NCI-H69 (cell line): ENCODE measurements around the gene RTN4RL1.

Experiments
- DNase-seq: peaks from one replicate; lab custom pipeline; 2025; lab: John Stamatoyannopoulos, UW

RTN4RL1 gene

DNA sequence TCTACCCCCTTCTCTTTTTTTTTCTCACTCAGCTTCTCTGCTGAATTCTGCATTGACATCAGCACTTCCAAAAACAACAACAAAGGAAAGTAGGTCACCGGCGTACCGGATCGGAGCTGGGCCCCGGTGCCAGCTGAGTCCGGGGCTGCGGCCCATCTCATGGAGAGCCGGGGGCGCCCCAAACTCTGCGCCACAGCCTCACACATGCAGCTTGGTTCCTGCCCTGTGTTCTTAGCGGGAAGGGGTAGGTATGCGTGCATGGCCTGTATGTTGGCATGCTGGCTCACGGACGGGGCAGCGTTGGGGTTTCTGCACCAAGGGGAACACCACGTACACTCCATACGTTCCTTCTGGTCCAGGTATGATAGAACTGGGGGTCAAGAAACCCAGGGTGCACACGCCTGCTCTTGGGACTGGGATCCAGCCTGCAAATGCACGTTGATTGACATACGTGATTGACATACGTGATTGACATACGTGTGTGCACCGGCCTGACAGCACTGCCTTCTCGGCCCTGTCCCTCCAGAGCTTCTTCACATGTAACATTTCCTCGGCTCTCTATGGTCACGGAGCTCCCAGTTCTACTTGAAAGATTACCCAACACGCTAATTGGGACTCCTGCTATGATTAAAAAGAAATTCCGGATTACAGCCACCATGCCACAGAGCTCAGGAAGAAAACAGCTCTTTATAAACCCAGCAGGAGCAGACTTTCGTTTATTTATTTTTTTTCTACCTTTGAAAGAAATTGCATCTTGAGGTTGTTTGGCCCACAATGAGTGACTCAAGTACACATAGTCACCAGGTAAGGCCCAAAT is 106.6 kb downstream of the RTN4RL1 start:
- no peak for DNase-seq

DNA sequence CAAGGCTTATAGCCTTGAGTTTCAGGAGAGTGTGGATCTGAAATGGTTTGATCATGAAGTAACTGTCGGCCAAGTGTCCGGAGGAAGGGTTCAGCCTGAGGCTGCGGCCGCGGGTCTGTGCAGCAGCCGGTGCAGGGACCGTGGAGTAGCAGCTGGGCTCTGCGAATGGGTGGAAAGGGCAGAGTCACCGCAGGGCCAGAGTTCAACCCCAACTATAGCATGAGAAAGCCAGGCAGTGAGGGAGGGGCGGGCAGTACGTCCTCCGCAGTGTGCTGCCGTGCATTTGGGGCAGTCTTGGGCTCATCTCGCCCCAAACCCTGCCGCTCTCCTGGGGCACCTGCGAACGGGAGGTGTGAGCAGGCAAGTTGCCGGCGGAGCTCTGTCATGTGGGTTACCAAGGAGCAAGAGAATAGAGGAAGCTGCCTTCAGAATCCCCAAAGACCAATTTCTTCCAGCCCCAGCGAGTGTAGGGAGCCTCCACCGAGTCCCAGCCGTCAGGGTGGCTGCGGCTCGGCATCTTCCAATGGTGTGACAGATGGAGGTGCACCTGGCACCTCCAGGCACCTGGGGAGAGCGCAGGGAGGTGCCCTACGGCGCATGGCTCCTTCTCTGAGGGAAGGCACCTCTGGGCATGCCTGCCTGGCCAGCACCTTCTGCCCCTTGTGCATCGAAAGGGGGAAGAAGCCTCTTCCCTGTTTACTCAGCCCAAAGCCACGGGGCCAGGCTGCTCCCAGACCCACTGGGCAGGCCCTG is 108.0 kb downstream of the RTN4RL1 start:
- peak; percentile 19 for DNase-seq

DNA sequence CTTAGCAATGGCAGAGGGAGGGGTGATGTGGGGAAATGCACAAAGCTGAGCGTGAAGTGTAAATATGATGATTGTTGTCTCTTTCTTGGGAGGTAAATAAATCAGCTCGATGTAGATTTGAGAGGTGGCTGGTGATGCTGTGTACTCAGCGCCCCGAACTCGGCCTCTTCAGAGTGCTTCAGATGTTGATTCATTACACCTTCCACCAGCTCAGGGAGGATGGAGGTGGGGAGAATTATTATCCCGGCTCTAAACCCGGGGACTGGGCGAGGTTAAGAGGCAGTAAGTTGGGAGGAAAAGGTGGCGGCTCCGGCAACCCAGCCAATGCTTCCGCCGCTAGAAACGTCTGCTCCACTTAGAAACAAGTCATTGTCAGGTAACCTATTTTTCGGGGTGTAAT is 108.8 kb downstream of the RTN4RL1 start:
- DNase-seq, result no peak

DNA sequence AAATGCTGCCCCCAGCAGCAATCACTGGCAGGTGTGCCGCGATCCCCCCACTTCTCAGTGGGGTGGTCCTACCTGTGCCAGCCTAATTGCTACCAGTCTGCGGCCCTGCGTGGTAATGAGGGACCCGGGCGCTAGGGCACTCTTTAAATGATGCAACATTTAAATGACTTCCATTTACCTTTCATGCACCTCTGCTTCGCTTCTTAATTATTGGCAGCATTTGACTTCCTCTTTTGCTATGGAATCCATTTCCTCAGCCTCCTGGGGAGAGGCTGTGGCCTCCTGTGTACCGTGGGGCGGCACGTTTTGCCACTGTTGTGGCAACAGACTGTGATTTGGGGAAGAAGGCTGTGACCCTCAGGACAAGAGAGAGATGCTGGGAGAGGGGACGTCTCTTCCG is 109.2 kb downstream of the RTN4RL1 start:
- peak; percentile 61 for DNase-seq

DNA sequence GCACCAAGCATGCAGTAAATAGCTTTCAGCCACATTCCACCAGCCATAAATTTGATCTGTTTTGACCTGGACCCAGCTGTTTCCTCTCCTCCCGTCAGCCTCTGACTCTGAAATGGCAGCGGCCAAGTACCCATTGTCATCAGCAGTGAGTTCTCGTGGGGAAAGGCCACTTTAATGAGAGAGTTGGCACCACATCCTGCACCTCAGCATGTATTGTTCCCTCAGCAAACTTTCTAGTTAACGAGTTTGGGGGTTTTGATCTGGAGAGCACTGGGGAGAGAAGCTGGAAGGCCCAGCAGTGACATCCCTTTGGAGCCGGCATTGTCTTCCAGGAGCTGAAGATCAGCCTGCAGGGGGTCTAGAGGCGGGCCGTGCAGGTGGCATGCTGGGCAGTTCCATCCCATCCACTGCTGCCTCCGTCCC is 110.5 kb downstream of the RTN4RL1 start:
- DNase-seq, result peak; percentile 46

DNA sequence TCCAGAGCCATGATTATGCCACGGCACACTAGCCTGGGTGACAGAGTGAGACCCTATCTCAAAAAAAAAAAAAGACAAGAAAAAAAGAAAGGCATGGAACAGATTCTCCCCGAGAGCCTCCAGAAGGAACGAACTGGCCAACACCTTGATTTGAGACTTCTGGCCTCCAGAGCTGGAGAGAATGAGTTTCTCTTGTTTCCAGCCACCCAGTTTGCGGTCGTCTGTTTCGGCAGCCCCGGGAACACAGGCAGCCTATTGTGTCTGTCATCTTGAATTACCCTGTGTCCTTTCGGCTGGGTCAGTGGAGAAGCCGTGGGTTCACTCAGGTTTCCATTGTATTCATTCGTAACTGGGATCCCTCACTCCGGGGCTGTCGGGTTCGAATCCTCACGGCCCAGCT is 111.4 kb downstream of the RTN4RL1 start:
- no peak for DNase-seq

DNA sequence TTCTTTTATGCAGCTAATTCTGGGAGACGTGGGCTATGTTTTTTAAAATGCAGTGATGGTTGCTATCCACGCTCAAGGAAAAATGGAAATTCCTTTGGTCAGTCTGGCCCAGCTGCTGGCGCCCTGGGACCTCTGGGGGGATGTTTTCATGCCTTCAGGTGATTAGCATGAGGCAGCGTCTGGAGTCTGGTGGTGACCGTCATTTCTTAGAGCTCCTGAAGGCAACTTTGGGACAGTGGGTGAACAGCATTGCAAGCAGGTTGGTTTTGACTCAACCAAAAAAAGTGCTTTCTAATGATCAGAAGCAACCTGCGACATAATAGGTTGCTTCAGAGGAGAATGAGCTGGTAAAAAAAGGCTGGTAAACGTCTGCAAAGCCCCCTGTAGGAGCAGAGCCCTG is 113.0 kb downstream of the RTN4RL1 start:
- no peak for DNase-seq

DNA sequence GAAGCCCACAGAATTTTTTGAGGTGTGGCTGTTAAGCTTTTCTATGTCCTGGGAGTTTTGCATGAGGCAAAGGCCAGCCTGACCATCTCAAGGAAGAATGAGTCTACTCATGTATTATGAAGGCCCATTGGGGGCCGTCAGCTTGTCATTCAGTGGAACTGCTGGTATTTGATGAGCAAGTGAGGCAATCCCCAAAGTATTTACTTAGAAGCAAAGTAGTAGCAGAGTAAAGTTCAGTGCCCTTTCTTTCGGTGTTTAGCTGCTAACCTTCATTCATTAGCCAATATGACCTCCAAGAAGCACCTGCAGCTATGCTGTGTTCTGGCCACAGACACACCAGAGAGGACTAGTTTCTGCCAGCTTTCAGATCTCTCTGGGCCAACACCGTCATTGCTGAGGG is 115.1 kb downstream of the RTN4RL1 start:
- DNase-seq, result no peak

DNA sequence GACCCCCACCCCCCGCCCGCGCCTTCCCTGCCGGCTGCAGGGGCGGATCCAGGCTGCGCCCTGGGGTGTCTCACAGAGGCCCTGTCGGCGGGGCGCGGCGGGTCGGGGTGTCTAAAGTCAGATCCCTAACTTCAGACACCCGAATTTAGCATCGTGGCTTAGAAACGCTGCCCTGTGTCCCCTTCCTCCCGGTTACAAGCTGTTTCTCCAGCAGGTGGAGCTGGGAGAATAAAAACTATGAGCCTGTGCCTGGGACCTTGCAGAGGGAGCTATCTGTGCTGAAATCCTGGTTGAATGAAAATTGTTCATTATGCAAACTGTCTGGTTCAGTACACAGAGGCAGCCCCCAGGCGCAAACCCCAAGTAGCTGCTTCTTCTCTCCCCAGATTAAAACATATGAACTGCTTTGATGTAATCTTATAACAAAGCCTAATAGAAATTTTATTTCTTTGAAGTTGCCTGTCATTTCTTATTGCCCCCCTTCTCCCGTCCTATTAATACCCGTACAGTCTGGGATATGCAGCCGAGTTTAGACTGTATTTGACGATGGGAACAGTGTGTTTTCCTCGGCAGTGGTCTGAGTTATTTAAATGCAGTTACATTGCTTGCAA is 116.3 kb downstream of the RTN4RL1 start:
- peak; percentile 79 for DNase-seq

DNA sequence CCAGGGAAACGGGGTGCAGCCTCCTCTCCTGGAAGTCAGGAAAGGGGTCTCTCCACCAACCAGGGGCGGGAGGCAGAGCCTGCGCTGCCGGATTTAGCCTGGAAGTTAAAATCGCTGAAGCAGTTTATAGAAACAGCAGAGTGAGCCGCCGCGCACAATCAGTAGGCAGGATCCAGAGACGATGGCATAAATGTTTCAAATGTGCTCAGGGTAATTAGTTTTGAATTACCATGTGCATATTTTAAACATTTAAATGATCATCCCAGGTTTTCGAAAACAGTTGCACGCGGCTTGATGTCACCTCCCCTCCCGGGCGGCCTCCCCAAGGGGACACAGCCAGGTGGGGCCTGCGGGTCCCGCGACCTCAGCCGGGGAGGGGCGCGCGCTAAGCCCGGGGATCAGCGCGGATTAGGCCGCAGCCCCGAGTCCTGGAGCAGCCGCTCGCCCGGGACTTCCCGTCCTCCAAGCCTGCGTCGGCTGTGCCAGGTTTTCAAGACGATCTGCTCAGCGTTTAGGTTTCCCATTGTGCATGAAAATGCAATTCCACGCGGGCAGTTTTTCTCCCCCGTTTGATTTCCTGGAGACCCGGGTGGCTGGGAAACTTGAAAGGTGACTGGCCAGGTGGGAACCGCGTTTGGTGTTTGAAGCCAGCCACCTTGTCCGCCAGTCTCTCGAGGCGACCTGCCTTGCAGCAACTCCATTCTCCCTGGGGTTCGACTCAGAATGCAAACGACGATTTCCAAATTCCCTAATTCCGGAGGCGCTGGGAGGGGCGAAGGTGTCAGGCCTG is 117.0 kb downstream of the RTN4RL1 start:
- DNase-seq, result no peak

DNA sequence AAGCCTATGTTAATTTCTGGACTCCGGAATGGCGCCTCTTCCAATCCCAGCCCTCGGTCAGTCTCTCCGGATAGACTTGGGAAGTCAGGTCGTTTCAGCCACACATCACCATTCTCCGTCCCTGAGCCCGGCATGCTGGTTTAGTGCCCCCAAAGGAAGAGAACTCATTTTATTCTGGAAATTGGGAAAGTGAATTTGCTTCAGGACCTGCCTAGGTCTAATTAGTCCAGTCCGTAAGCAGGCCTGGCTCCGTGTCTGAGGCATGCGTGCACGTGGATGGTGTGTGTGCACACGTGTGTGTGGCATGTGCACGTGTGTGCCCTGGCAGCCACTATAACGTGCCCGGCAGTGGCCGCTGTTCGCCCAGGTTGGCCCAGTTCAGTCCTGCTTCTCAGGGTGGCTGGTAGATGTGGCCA is 117.9 kb downstream of the RTN4RL1 start:
- no peak for DNase-seq

DNA sequence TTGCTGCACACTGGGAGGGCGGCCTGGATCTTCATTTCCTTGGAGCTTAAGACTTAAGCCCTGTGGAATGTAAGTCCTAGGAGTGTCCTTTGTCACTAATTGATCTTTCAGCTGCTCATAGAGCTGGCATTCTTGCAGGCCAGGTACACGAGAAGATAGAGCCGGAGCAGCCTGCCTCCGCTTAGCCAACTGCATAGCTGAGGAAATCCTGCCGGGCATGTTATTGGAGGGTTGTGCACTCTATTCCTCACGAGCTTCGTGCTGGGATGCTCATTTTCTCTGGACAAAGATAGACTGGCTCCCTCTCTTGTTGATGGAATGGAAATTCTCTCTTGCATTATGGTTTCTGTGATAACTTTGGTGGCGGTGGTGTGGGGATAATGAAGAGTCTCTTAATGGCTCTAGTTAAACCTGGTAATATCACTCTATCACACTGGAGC is 118.5 kb downstream of the RTN4RL1 start:
- no peak for DNase-seq

DNA sequence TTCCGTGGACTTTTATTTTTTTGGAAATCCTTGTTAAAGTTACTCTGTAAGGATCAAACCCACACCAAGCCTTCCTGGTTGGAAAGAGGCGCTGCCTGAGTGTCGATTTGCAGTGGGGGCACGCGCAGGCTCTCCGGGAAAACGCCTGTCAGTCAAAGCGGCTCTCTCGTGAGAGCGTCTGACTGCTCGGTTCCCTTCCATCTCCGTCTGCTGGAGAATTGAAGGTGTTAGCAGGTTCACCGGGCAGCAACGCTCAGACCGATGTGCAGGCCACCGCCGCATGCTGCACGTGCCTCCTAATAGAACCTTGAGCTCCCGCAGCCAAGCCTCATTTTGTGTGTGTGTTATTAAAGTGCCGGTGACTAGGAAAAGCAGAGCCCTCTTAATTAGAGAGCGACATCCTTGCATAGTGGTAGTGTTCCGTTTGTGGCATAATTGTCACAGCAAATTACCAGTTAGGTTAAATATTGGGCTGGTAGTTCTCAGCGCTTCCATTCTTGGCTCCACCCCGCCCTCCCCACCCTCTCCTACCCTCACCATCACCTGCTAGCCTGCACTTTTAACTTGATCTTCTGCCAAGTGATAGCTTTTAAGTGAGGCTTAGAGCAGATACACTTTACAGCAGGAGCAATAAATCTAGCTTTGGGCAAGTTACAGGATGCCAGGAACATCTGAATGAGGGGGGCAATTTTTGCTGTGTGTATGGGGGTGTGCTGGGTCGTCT is 119.8 kb downstream of the RTN4RL1 start:
- peak; percentile 90 for DNase-seq

DNA sequence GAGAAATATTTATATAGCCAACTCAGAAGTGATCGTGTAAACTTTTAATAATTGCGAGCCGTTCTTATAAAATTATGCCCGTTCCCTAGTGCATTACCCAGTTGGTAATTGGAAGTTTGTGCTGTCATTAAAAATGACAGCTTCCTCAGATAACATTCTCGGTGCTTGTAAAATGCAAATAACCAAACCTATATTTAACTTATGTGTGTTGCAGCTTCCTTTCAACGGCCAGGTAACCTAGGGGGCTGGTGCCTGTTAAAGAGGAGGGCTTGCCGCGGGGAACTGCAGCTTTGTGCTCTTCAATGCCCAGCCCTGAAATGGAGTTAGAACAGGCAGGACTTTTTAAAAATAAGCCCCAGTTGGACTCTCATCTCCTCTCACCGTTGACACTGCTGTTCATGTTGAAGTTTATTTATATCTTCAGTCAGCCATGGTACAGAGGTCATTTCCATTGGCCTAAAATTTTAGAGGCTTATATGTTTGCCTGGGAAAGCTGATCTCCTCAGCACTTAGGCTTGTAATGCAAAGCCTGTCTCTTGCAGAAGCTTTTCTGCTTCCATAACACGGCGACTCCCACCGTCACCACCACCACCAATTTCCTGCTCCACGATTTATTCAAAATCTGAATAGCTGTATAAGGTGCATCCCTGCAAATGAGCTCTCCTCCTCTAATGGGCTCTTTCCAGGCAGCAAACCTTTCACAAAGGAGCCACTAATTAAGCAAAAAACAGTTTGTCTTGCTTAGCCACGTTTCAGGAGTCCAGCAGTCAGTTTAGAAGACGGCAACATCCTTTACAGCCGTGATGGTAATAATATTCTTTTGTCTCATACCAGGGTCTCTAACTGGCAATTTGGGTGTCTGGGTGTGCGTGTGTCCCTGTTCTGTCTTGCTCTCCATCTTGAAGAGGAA is 120.6 kb downstream of the RTN4RL1 start:
- peak; percentile 83 for DNase-seq

DNA sequence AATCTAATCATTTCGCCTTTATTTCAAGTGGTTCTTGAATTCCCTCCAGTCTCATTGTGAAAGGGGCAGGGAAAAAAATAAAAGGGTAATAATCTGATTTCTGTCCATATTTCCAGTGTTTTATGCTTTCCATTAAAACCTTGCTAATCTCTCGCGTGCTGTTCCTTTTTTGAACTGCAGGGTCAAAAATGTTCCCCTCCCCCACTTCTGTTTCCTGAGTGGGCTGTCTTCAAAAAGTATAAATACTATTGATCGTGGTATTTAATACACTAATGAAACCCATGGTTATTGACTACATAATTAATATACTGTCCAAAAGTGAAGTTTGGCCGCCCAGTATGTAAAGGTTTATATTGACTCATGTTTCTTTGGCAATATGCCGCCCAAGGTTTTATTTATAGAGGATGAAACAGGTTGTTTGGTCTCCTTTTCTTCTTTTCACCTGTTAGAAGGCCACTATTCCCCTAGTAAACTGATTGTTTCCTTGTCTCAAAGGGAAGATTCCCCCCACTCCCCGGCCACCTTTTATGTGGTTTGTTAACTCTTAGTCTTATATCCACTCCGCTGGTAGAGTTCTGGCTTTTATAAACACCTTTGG is 125.6 kb downstream of the RTN4RL1 start:
- no peak for DNase-seq

DNA sequence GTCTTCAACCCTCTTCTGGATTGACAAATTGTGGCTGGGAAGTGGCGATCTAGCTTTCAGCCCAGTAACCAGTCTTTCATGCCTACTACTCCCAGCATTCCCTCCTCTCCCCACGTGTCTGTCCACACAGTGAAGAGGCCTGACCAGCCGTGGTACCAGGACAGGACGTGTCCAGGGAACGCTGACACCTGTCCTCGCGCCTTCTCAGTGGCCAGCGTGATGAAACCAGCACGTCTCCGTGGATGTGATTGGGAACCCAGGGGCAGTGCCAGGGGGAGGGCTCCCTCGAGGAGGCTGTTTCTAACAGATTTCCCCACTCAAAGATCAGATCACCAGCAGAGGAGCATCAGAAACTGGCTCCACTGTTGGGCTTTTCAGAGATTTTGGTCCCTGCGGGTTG is 126.3 kb downstream of the RTN4RL1 start:
- DNase-seq, result no peak

DNA sequence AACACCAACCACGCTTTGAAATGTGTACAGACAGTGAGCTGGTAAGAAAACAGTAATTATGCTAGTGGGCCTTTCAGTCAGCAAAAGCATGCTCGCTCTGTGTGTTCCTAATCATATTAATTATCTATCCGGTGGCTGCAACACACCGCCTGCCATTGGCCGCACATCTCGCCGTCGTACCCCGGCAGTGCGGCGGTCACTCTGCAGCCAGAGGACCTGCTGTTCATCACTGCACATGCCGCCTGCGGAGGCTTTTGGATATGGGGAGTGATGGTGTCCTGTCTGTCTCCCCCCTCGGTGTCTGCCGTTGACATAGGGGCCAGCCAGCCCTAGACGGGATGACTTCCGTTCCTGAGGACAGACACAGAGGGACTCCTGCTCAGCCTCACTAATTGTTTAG is 126.8 kb downstream of the RTN4RL1 start:
- peak; percentile 18 for DNase-seq

DNA sequence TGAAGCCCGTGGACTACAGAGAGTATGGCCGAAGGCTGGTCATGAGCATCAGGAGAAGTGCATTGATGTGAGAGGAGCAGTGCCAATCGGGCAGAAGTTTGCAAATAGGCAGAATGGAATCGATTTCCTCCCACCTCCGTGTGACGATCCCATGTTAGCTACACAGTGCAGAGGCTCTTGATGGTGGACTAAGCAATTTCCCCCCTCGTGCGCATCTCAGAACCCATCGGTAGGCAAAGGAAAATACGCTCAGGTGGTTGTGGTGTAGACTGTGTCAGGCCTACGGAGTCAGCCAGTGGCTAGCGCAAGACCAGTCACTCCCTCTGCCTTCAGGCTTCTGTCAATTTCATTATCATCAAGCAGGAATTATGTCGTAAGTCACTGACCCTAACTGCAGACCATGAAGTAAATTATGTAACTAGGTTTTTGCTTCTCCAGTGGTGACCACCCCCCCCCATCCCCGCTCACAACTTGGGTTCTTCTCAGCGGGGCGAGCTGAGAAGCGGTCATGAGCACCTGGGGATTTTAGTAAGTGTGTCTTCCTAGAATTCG is 128.0 kb downstream of the RTN4RL1 start:
- no peak for DNase-seq

DNA sequence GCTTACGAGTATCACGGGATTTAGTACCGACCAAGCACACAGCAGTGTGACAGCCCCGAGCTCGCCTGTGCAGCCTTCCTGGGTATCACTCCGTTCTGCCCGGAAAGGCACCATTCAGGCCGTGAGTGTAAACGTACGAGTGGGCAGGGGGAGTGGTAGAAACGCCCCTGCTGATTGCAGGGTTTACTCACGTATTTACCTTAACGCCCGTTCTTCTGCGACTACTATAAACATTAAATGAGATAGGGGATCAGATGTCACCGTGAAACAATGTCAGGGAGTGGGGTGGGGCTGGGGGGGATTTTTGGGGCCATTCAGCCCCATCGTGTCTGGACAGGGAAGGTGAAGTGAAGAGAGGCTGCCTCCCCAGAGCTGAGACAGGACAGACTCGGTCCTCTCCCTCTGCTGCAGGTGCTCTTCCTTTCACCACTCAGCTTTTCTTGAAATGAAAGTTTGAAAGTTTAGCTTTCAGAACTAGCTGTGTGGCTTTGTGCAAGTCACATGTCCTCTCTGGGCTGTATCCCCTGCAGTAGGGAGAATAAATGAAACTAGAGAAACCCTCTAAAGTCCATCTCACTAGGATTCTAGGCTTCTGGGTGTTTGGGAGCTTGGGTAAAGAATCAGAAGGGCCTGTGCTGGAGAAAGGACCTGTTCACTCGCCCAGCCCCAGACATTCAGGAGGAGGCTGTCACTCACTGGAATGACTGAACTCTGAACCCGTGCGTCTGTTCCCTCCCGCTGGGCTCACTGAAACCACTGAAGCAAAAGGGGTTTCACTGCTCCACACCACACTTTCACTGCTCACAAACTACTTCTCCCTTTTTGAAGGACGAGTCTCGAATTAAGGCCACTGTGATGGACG is 128.7 kb downstream of the RTN4RL1 start:
- DNase-seq, result no peak
